ENCODE measurements around the gene SHISA8.

Gene SHISA8

DNA sequence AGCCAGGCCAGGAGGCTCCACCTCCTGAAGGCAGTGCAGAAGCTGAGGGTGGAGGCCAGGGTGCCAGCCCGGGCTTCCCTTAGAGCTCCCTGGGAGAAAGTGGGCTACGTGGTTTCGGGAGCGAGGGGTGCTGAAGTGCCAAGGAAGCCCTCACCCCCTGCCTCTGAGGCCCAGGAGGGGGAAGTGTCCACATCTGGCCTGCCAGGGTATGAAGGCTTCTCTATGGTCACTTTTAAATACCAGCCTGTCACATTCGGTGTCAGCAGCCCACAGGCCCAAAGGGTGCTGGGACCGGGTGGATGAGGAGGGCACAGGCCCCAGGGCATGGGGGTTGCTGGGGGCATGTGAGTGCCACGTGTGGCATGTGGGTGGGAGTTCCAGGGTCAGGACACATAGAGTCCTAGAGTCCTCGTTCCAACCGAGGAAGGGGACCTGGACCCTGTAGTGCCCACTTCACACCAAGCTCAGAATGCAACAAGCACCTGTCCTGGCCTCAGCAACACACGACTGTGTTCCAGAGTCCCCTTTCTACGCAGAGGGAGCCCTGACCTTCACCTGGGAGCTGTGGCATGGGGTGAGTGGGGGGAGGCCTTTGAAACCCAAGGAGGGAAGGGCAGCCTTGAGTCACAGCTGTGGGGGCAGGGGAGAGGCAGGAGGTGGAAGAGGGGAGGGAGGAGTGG, 1.7 kb downstream of the SHISA8 start:
- no peak overlapping the region for H3K4me2 ChIP-seq (ENCODE audit: low read length)
- TF ChIP-seq, protein P1, sequence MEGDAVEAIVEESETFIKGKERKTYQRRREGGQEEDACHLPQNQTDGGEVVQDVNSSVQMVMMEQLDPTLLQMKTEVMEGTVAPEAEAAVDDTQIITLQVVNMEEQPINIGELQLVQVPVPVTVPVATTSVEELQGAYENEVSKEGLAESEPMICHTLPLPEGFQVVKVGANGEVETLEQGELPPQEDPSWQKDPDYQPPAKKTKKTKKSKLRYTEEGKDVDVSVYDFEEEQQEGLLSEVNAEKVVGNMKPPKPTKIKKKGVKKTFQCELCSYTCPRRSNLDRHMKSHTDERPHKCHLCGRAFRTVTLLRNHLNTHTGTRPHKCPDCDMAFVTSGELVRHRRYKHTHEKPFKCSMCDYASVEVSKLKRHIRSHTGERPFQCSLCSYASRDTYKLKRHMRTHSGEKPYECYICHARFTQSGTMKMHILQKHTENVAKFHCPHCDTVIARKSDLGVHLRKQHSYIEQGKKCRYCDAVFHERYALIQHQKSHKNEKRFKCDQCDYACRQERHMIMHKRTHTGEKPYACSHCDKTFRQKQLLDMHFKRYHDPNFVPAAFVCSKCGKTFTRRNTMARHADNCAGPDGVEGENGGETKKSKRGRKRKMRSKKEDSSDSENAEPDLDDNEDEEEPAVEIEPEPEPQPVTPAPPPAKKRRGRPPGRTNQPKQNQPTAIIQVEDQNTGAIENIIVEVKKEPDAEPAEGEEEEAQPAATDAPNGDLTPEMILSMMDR (IDR thresholded peaks at IDR 0.05; ENCODE audit: low read length), result no peak
- H3K9me3 ChIP-seq (ENCODE audit: low read length), result no peaks in the 10 kb centered on the region
- no peaks in the 10 kb centered on the region for H4K20me1 ChIP-seq (ENCODE audit: insufficient read depth, low read length)
- H3K4me1 ChIP-seq (ENCODE audit: insufficient read depth, low read length, severe bottlenecking), result peaks cover 31% of the 10 kb centered on the region
- H3K27me3 ChIP-seq (ENCODE audit: insufficient read depth, low read length), result peaks cover 20% of the 10 kb centered on the region; the same call in 1 of the 2 replicates
- no peaks in the 10 kb centered on the region for H3F3A ChIP-seq (ENCODE audit: insufficient read depth, low read length)
- H3K9ac ChIP-seq (ENCODE audit: low read length), result no peak overlapping the region
- H3K27ac ChIP-seq (ENCODE audit: low read depth, low read length, poor library complexity, severe bottlenecking), result no peak overlapping the region
- H3K36me3 ChIP-seq (ENCODE audit: insufficient read depth, low read length), result no peaks in the 10 kb centered on the region
- no peaks in the 10 kb centered on the region for H3K9me2 ChIP-seq (ENCODE audit: low read depth, low read length)
- no peak overlapping the region for H2AFZ ChIP-seq (ENCODE audit: low read length)
- no peak overlapping the region for H3K4me3 ChIP-seq (ENCODE audit: low read depth, low read length, poor library complexity, severe bottlenecking)
- H3K79me2 ChIP-seq (ENCODE audit: insufficient read depth, low read length), result no peaks in the 10 kb centered on the region

DNA sequence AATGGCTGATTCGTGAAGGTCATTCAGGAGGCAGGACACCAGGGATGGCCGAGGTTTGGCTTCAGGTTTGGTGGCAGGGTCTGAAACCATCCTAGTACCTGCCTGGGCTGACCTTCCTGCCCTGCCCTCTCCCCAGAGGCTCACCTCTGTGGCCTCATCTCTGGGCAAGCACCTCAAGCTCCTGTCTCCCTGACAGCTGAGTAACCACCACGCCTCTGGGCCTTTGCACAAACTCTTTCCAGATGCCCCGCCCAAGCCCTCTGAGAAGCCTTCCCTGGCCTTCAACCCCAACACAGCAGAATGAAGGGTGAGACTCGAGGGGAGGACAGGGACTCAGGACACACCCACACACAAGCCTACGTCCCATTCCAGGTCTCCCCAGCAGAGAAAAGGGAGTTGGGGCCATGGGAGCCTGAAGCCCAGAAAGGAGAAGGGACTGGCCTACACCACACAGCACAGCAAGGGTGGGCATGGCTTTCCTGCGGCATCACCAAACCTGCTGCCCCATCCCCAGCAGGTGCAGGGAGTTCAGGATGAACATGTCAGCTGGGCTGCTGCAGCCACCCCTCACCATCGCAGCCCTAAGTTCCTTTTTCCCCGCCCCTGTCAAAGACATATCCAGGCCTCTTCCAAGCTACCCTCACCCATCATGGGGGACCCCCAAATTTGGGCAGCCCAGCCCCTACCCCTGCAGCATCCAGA, 2.4 kb downstream of the SHISA8 start:
- Histone ChIP-seq H3K9ac (ENCODE audit: low read length) (no peak overlapping the region), H3K36me3 (ENCODE audit: insufficient read depth, low read length) (peaks cover 5% of the 10 kb centered on the region), H3K9me3 (ENCODE audit: low read length) (no peaks in the 10 kb centered on the region), H4K20me1 (ENCODE audit: insufficient read depth, low read length) (no peaks in the 10 kb centered on the region), H2AFZ (ENCODE audit: low read length) (no peak overlapping the region), H3K4me1 (ENCODE audit: insufficient read depth, low read length, severe bottlenecking) (peaks cover 31% of the 10 kb centered on the region), H3K27ac (ENCODE audit: low read depth, low read length, poor library complexity, severe bottlenecking) (no peak overlapping the region), H3K4me3 (ENCODE audit: low read depth, low read length, poor library complexity, severe bottlenecking) (no peak overlapping the region), H3F3A (ENCODE audit: insufficient read depth, low read length) (0 out of 2 replicates have a peak, but pooled peaks cover 2% of the 10 kb centered on the region), H3K9me2 (ENCODE audit: low read depth, low read length) (no peaks in the 10 kb centered on the region), H3K4me2 (ENCODE audit: low read length) (no peak overlapping the region), H3K79me2 (ENCODE audit: insufficient read depth, low read length) (no peaks in the 10 kb centered on the region), H3K27me3 (ENCODE audit: insufficient read depth, low read length) (peaks cover 15% of the 10 kb centered on the region; the same call in 1 of the 2 replicates)
- TF ChIP-seq, protein P1 (IDR thresholded peaks at IDR 0.05; ENCODE audit: low read length), result no peak

DNA sequence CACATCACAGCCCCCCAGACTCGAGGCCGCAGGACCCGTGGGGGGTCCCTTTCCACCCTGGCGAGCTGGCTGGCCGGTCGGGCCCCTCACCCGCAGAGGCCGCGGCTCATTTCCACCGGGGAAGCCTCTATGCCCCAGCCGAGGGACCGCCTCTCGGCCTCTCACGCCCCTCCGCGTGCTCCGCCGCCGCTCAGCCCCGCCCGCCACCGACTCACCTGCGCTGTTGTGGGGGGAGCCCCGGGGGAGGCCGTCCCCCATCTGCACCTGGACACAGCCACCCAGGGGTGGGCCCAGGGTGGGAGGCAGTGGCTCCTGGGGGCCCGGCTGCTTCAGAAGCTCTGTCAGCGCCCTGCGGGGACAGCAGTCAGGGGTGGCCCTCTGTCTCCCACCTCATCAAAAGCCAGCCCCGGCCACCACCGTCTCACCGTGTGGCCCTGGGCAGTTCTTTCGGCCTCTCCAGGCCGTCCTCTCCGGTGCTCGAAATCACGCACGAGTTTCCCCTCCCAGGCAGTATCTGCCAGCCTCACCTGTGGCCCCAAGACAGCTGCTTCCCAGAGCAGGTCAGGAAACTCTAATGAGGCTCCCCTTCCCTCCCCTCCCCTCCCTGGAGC, 3.8 kb downstream of the SHISA8 start:
- peak overlapping the region; percentile 41; the same call in 1 of the 2 replicates for H3K4me2 ChIP-seq (ENCODE audit: low read length)
- peaks cover 15% of the 10 kb centered on the region; the same call in 1 of the 2 replicates for H3K27me3 ChIP-seq (ENCODE audit: insufficient read depth, low read length)
- H3K9me3 ChIP-seq (ENCODE audit: low read length), result no peaks in the 10 kb centered on the region
- peaks cover 18% of the 10 kb centered on the region for H3K36me3 ChIP-seq (ENCODE audit: insufficient read depth, low read length)
- H3K4me1 ChIP-seq (ENCODE audit: insufficient read depth, low read length, severe bottlenecking), result peaks cover 31% of the 10 kb centered on the region
- 0 out of 2 replicates have a peak, but pooled peaks cover 3% of the 10 kb centered on the region for H3F3A ChIP-seq (ENCODE audit: insufficient read depth, low read length)
- no peaks in the 10 kb centered on the region for H3K79me2 ChIP-seq (ENCODE audit: insufficient read depth, low read length)
- H3K4me3 ChIP-seq (ENCODE audit: low read depth, low read length, poor library complexity, severe bottlenecking), result no peak overlapping the region
- no peak overlapping the region for H3K27ac ChIP-seq (ENCODE audit: low read depth, low read length, poor library complexity, severe bottlenecking)
- TF ChIP-seq EZH2 (IDR thresholded peaks at IDR 0.05; ENCODE audit: borderline replicate concordance, low read length), result no peak
- no peak overlapping the region for H3K9ac ChIP-seq (ENCODE audit: low read length)
- no peaks in the 10 kb centered on the region for H3K9me2 ChIP-seq (ENCODE audit: low read depth, low read length)
- H2AFZ ChIP-seq (ENCODE audit: low read length), result no peak overlapping the region
- H4K20me1 ChIP-seq (ENCODE audit: insufficient read depth, low read length), result no peaks in the 10 kb centered on the region

Data from OCI-LY1 (cell line).